ENCODE data around the gene GLRA1. TPM values are rescaled to one million over a fixed set of nuclear protein-coding genes. Genes with fewer than 3 reads are reported as not detected.
A peak's percentile ranks its signal among the peaks of the same experiment; 100 is the strongest.
"Not testable (repeated sequence)": the region's sequence is repeated elsewhere in the genome, so short reads cannot be mapped to it uniquely, and the experiment has no call there.

GLRA1 gene
- total RNA-seq, 1 donor from 2014 or later: not detected

GRCh38 chr5:151881621-151882225 lies 42.9 kb downstream of the GLRA1 start:
- DNase-seq: no peak

- no peak for DNase-seq
Measured at GRCh38 chr5:151880324-151880723, 44.3 kb downstream of the GLRA1 start.

GRCh38 chr5:151873701-151874100 lies 51.0 kb downstream of the GLRA1 start:
- no peak for DNase-seq

- no peak for DNase-seq
Measured at GRCh38 chr5:151872701-151873100, 52.0 kb downstream of the GLRA1 start.

GRCh38 chr5:151870820-151871219 lies 53.8 kb downstream of the GLRA1 start:
- no peak for DNase-seq

GRCh38 chr5:151870271-151870670 lies 54.4 kb downstream of the GLRA1 start:
- DNase-seq: no peak

- DNase-seq: no peak
Measured at GRCh38 chr5:151869843-151870242, 54.8 kb downstream of the GLRA1 start.

GRCh38 chr5:151868451-151868850 lies 56.2 kb downstream of the GLRA1 start:
- no peak for DNase-seq

GRCh38 chr5:151864061-151864748 lies 60.4 kb downstream of the GLRA1 start:
- DNase-seq: no peak

DNA sequence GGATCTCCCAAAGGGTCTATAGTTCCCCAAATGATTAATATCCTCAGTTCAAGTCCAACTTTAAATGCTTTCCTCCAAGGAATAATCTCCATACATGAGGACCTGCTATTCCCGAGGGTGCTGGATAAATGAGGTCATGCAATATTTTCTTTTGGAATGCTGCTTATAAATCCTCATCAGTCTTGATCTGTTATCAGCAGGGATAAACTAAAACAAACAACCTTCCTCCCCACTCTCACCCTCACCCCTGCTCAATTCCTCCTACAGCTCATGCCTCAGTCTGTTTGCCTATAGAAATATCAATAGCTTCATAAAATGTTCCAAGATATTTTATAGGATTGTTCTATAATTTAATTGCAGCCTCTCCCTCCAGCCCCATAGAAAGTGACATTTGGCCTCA lies 61.1 kb downstream of the GLRA1 start:
- DNase-seq: no peak

GRCh38 chr5:151862811-151863472 lies 61.7 kb downstream of the GLRA1 start:
- DNase-seq: no peak

DNA sequence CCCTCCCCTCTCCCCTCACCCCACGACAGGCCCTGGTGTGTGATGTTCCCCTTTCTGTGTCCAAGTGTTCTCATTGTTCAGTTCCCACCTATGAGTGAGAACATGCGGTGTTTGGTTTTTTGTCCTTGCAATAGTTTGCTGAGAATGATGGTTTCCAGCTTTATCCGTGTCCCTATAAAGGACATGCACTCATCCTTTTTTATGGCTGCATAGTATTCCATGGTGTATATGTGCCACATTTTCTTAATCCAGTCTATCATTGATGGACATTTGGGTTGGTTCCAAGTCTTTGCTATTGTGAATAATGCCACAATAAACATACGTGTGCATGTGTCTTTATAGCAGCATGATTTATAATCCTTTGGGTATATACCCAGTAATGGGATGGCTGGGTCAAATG lies 63.8 kb downstream of the GLRA1 start:
- not testable (repeated sequence) for DNase-seq

DNA sequence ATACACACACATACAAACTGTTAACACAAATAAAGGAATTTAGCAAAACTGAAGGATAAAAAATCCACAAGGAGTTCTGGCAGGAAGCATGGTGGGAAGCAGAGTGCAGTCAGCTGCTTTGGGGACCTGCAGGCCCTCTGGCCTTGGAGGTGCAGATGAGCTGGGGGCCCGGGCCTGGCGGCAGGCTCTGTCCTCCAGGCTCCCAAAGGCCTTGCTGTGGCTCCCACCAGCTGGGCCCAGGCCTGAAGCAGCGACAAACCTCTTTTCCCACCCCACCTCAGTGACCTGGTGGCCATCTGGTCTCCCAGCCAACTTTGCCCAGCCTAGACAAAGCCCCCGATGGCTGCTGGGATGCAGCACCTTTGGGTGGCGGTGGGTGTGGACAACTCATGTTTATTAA lies 67.8 kb downstream of the GLRA1 start:
- no peak for DNase-seq

DNA sequence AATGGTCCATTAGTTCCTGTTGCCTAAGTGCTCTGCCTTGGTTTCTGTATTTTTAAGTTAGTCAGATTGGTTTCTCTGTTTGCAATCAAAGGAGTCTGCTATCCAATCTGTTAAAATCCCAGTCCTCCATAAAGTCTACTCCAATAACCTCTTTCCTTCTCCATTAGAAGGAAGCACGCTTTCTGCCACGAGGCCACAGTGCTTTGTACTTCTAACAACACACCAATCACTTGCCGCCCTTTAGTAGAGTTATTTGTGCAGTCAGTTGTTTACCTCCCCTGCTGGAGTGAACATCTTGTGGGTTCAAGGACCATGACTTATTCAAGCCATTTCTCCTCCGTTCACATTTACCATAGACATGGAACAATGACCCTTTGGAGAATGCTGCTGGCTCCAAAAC lies 69.0 kb downstream of the GLRA1 start:
- DNase-seq: no peak

DNA sequence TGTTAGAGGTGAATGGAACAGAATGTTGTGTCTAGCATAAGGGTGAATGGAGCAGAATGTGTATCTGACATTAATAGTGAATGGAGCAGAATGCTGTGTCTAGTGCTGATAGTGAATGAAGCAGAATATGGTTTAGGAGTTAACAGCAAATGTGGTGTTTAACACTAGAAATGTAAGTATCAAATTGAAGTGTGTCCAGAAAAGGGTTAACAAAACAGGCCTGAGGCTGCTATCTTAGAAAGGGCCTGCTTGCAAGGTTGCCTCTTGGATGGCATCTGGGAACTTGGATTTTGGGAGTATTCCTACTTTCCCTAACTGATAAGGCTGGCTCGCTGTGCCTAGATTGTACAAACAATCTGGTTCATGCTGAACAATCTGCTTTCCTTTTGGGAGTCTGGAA lies 76.8 kb downstream of the GLRA1 start:
- no peak for DNase-seq

DNA sequence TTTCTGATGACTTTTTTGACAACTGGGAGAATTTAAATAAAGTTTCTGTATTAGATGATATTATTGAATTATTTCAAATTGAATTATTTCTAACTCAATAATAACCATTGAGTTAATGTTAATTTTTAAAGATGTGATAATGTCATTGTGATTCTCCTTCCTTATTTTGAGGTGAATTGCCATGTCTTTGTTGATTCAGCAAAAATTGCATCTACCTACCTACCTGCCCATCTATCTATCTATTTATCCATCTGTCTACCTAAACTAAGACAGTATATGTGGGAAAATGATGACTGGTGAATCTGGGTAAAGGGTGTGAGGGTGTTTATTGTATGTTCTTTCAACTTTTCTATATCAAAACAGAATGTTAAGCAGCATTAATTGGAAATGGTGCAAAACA lies 77.9 kb downstream of the GLRA1 start:
- DNase-seq: no peak

DNA sequence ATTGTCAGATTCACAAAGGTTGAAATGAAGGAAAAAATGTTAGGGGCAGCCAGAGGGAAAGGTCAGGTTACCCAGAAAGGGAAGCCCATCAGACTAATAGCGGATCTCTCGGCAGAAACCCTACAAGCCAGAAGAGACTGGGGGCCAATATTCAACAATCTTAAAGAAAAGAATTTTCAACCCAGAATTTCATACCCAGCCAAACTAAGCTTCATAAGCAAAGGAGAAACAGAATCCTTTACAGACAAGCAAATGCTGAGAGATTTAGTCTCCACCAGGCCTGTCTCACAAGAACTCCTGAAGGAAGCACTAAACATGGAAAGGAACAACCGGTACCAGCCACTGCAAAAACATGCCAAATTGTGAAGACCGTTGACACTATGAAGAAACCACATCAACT lies 91.8 kb downstream of the GLRA1 start:
- not testable (repeated sequence) for DNase-seq

GRCh38 chr5:151829370-151829769 lies 95.3 kb downstream of the GLRA1 start:
- DNase-seq: no peak

DNA sequence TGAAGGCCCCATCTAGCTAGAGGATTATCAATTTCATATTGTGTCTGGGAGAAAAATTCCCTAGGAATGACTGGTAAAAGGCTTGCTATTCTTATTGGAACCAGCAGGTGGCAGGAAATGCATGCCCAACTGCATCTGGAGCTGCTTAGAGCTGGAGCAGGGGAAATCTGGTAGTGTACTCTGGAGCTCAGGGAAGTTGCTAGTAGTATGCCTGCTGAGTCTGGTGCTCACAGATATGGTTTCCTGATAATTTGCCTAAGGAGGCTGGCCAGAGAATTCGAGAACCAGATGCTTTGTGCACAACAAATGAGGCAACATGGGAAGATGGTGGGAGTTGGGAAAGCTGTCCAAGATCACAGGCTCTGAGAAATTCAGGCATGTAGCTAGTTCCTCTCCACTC lies 99.2 kb downstream of the GLRA1 start:
- DNase-seq: peak; percentile 93

DNA sequence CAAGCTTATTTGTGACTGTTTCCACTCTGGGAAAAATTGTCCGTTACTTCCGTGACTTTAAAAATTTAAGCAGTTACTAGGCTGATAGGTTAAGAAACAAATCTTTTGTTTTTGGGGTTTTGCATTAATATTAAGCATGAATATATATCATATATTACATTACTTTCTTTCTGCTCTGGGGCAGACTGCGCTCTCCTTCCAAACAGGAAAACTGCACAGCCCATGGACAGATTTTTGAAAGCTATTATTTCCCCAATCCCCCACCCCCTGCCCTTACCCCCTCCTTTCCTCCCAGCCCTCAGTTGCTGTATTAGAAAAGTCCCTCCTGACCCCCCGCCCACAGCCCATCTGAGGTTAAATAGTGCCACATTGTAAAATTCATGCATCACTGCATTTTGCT lies 102.5 kb downstream of the GLRA1 start:
- no peak for DNase-seq

DNA sequence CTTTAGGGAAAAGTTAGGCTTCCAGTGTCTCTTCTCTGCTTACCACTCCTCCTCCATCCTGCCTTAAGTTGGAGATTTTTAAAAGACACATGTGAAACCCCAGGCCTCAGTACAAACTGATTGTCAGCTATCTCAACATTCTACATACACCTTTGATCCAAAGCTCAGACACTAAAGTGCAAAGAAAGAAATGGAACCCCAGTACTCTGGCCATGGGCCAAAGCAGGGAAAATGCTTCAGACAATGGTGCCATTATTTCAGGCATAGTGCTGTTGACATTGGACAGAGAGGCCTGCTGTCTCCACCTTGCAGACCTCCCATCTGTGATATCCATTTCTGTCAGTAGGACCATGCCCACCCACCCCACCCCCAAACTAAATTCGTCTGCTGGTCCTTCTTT lies 103.7 kb downstream of the GLRA1 start:
- no peak for DNase-seq

GRCh38 chr5:151820271-151820670 lies 104.4 kb downstream of the GLRA1 start:
- peak; percentile 48 for DNase-seq

- no peak for DNase-seq
Measured at GRCh38 chr5:151819830-151820229, 104.8 kb downstream of the GLRA1 start.

DNA sequence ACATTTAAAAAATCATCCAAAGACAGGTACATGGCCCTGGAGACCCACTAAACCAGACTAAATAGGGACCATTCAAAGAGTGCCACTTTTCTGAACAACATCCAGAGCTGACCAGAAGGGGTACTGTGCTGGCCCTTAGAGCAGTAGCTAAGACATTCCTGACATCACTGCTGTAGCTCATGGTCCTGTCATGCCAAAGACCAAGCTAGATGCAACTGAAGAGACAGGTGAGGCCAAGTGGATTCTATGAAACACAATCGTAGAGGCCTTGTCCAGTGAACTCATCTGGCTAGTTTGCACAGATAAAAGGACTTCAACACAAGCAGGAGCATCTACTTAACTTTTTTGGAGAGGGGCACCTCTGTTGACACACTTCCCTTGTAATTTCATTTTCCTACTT lies 109.6 kb downstream of the GLRA1 start:
- no peak for DNase-seq
